Psoas muscle (tissue), 8 donors: ENCODE results near the gene JPH2. TPM values are rescaled to one million over a fixed set of nuclear protein-coding genes. Genes with fewer than 3 reads are reported as not detected.

Source experiments
- ATAC-seq, 4 donors: fragments of 200-7000 bp; cut with Tn5 transposase; one replicate each; pipeline ENCODE4 v1.9.1; 2020; ENCODE audit warnings: moderate library complexity in 3 of 4, mild to moderate bottlenecking in 2 of 4
- DNase-seq, 2 donors: peaks; one replicate each; pipeline ENCODE4 v3.0.0-alpha.2; 2020
- H3K27ac ChIP-seq: fragments of 200-600 bp; one replicate; pipeline ENCODE4 v1.8.0; 2022
- H3K27me3 ChIP-seq, 3 donors: fragments of 200-600 bp in 1 of 3; one replicate each; pipeline versions ENCODE4 v1.6.1 to v1.8.0; 2013 to 2022; ENCODE audit warnings: low read length in 2 of 3, mild to moderate bottlenecking in 2 of 3, moderate library complexity in 1 of 3; ENCODE audit not compliant: insufficient read depth in 3 of 3
- H3K36me3 ChIP-seq, 2 donors: fragments of 200-600 bp in 1 of 2; one replicate each; pipeline versions ENCODE4 v1.6.1 to v1.8.0; 2013 to 2022; ENCODE audit warnings: low read depth in 1 of 2, mild to moderate bottlenecking in 1 of 2, moderate library complexity in 1 of 2; ENCODE audit not compliant: insufficient read depth in 1 of 2
- H3K4me1 ChIP-seq: fragments of 200-600 bp; one replicate; pipeline ENCODE4 v1.8.0; 2022
- H3K4me3 ChIP-seq: fragments of 200-600 bp; one replicate; pipeline ENCODE4 v1.8.0; 2022; ENCODE audit warnings: mild to moderate bottlenecking
- H3K9me3 ChIP-seq: fragments of 200-600 bp; one replicate; pipeline ENCODE4 v1.8.0; 2022
- WGBS, 3 donors: extraction: QIAGEN DNeasy Blood & Tissue Kit; methylation state at CpG; one replicate each; pipeline versions ENCODE4 v1.1.6 to v1.1.7; 2013; 5-methylcytosine and 5-hydroxymethylcytosine counted together
- intact Hi-C, 2 donors: fragments of 100-400 bp; cut with DNase I; formaldehyde crosslinking; loops; one replicate each; pipeline versions ENCODE4 v1.11.0 to v1.14.2; 2022
- polyA plus RNA-seq, 3 donors: library from polyadenylated mRNA; stranded (reverse); fragments of 200-250 nt; gene quantifications; one replicate each; pipeline ENCODE4 v1.2.3, GENCODE V29; 2013
- total RNA-seq, 4 donors: library from RNA; stranded (reverse); fragmentation: NEBNext Ultra II Directional in 2 of 4; extraction: Animal tissue kit (Norgen Biotek cat#: 25700) in 2 of 4; gene quantifications; one replicate each; pipeline versions ENCODE4 v1.2.1 to v1.2.4, GENCODE V29; 2021 to 2023
- TF ChIP-seq, protein P1 (sequence below): fragments of 200-600 bp; IDR thresholded peaks from one replicate; pipeline ENCODE4 v1.8.0; 2022; ENCODE audit warnings: antibody characterized with exemption
- donor health status: healthy with polysubstance abuse.
- donor health status: DM: no; HTN: no; CAD: no; lungs with moderate emphysema.
- donor health status: Bipolar disorder and iron deficiency.
- donor health status: healthy.
- donor health status: DM: yes; HTN: yes; CAD: no.
- donor health status: DM: no; HTN: no; CAD: no.
- donor health status: DM: no; HTN: no; CAD: no.
- donor health status: DM: yes; HTN: yes; CAD: no.

JPH2 gene
- total and polyA plus RNA-seq, 7 donors, result 13.5 to 145 (median 48.0) TPM

DNA sequence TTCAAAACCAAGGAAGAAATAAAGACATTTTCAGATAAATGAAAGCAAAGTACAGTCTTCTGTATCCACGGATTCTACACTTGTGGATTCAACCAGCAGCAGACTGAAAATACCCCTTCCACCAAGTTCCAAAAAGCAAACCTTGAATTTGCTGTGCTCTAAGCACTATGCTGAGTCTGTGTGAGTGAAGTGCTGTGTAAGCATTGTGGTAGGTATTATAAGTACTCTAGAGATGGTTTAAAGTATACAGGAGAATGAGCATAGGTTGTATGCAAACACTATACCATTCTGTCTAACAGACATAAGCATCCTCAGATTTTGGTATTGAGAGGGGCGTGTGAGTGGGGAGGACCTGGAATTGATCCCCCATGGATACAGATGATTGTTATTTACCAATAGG, 14.0 kb upstream of the JPH2 start:
- no peak for DNase-seq
- Histone ChIP-seq H3K36me3 (peaks cover 14 to 86% of the 10 kb centered on the region in 2 donors), H3K27ac (peak overlapping the region; percentile 92), H3K27me3 (no peaks in the 10 kb centered on the region), H3K9me3 (no peaks in the 10 kb centered on the region), H3K4me3 (no peak overlapping the region), H3K4me1 (peaks cover 62% of the 10 kb centered on the region)
- ATAC-seq, result no peak
- WGBS, 3 donors, result 47 to 83% (median 61%) methylated on average over 2 of the region's 2 CpGs
- TF ChIP-seq, protein P1, sequence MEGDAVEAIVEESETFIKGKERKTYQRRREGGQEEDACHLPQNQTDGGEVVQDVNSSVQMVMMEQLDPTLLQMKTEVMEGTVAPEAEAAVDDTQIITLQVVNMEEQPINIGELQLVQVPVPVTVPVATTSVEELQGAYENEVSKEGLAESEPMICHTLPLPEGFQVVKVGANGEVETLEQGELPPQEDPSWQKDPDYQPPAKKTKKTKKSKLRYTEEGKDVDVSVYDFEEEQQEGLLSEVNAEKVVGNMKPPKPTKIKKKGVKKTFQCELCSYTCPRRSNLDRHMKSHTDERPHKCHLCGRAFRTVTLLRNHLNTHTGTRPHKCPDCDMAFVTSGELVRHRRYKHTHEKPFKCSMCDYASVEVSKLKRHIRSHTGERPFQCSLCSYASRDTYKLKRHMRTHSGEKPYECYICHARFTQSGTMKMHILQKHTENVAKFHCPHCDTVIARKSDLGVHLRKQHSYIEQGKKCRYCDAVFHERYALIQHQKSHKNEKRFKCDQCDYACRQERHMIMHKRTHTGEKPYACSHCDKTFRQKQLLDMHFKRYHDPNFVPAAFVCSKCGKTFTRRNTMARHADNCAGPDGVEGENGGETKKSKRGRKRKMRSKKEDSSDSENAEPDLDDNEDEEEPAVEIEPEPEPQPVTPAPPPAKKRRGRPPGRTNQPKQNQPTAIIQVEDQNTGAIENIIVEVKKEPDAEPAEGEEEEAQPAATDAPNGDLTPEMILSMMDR, result no peak
- intact Hi-C loops, result loop anchor here in 1 of 2 donors (10.0 kb wide), 1 partner anchor 1144 kb away; the partner anchor contains the start of gene SDC4

DNA sequence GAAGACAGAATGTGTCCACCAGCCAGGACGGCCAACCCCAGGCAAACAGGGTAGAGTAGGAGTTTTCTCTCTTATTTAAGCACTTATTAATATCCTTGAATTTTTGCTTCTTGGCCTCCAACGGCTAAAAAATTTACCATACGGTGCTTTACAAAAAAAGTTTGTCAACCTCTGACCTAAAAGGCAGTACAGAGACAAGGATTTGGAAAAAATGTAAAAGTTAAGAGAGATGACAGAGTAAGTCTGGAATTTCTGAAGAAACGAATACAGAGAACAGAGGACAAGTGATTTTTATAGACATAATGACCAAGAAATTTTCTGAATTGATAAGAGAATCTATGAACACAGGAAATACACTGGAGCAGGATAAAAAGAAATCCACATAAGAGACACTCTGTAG, 13.4 kb upstream of the JPH2 start:
- H3K27ac ChIP-seq, result peak overlapping the region; percentile 92
- ATAC-seq (no peak), DNase-seq (no peak)
- intact Hi-C loops, result loop anchor here in 1 of 2 donors (10.0 kb wide), 1 partner anchor 1144 kb away; the partner anchor contains the start of gene SDC4
- TF ChIP-seq, protein P1, result no peak
- no peak overlapping the region for H3K4me3 ChIP-seq
- WGBS, 3 donors, result 67 to 82% (median 70%) methylated on average over 4 of the region's 4 CpGs
- no peaks in the 10 kb centered on the region for H3K27me3 ChIP-seq
- H3K9me3 ChIP-seq, result no peaks in the 10 kb centered on the region
- peaks cover 15 to 86% of the 10 kb centered on the region in 2 donors for H3K36me3 ChIP-seq
- peaks cover 58% of the 10 kb centered on the region for H3K4me1 ChIP-seq

DNA sequence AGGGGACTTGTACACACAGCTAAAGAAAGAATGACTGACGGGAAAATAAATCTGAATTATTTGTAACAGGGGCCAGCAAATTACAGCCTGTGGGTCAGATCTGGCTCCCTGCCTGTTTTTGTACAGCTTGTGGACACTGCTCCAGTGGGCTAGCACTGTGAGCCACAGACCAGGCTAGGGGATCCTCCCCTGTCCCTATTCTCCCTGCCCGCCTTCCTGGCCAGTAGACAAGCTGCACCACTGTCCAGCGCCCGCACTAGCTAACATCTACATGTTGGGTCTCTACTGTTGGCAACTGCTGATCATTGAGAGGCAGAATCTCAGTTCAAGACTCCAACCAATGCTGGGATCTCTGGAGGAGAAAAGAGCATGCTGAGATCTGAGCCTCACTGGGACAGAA, 12.9 kb upstream of the JPH2 start:
- peaks cover 13 to 84% of the 10 kb centered on the region in 2 donors for H3K36me3 ChIP-seq
- H3K27ac ChIP-seq, result peak overlapping the region; percentile 92
- intact Hi-C loops, result loop anchor here in 1 of 2 donors (10.0 kb wide), 1 partner anchor 1145 kb away; the partner anchor contains the start of gene SDC4
- no peaks in the 10 kb centered on the region for H3K27me3 ChIP-seq
- peaks cover 53% of the 10 kb centered on the region for H3K4me1 ChIP-seq
- H3K9me3 ChIP-seq, result no peaks in the 10 kb centered on the region
- ATAC-seq (no peak), DNase-seq (no peak)
- no peak overlapping the region for H3K4me3 ChIP-seq
- WGBS, 3 donors, result 66 to 77% (median 73%) methylated on average over 4 of the region's 4 CpGs
- TF ChIP-seq, protein P1, result no peak

DNA sequence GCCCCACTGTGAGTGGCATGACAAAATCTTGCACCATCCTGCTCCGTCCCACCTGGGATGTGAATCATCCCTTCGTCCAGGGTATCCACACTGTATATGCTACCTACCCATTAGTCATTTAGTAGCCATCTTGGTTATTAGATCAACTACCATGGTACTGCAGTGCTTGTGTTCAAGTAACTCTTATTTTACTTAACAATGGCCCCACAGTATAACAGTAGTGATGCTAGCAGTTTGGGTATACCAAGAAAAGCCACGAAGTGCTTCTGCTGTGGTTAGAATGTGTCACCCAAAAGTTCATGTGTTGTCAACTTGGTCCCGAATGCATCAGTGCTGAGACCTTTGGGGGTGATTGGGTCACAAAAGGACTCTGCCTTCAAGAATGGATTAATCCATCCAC, 11.9 kb upstream of the JPH2 start:
- intact Hi-C loops, result no loop called here
- Histone ChIP-seq H3K27me3 (no peaks in the 10 kb centered on the region), H3K4me3 (no peak overlapping the region), H3K36me3 (peaks cover 13 to 79% of the 10 kb centered on the region in 2 donors), H3K9me3 (no peaks in the 10 kb centered on the region), H3K4me1 (peaks cover 43% of the 10 kb centered on the region), H3K27ac (peak overlapping the region; percentile 92)
- ATAC-seq (no peak), DNase-seq (no peak)
- WGBS, 3 donors, result 91 to 95% (median 91%) methylated on average over 4 of the region's 4 CpGs
- TF ChIP-seq, protein P1, result no peak

DNA sequence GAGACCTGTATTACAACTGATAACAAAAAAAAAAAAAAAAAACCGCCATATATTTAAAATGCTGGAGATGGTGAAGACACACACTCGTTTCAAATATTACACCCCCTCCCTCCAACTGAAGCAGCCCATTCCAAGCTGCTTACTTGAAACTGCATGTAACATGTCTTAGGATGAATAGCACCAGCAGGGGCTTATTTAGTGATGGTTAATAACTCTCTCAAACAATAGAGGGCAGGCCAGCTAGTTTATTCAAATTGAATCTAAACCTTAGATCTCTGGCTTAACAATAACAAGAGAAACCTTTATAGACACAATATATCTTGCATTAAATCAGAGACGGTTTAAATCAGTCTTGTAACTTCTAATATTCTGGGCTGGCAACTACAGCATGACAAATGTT, 9.3 kb upstream of the JPH2 start:
- H3K27ac ChIP-seq, result no peak overlapping the region
- intact Hi-C loops, result no loop called here

More for the DNA sequence above, 9.3 kb upstream of the JPH2 start:
- TF ChIP-seq, protein P1, result no peak
- H3K27me3 ChIP-seq, result no peaks in the 10 kb centered on the region
- no peak for DNase-seq
- H3K36me3 ChIP-seq, result peaks cover 13 to 62% of the 10 kb centered on the region in 2 donors
- no peaks in the 10 kb centered on the region for H3K9me3 ChIP-seq
- WGBS, 3 donors, result 68 to 80% (median 74%) methylated on average over 3 of the region's 3 CpGs
- no peak overlapping the region for H3K4me3 ChIP-seq
- H3K4me1 ChIP-seq, result peaks cover 21% of the 10 kb centered on the region
- ATAC-seq, result no peak
